BE2C (cell line): ENCODE measurements around the gene DPEP3.

Experiments
- DNase-seq: peaks from one replicate; pipeline ENCODE4 v3.0.0-alpha.2; 2020
- H3K27me3 ChIP-seq: fragments of 250-450 bp; sonication (Bioruptor Pico); 2 replicates; pipeline ENCODE4 v1.5.1; 2020; ENCODE audit warnings: mild to moderate bottlenecking
- H3K36me3 ChIP-seq: fragments of 250-450 bp; sonication (Bioruptor Pico); 2 replicates; pipeline ENCODE4 v1.5.1; 2020; ENCODE audit warnings: mild to moderate bottlenecking
- H3K4me1 ChIP-seq: fragments of 250-450 bp; sonication (Bioruptor Pico); 2 replicates; pipeline ENCODE4 v1.5.1; 2020
- H3K4me3 ChIP-seq: 2 replicates; pipeline ENCODE4 v1.5.1; 2011; ENCODE audit warnings: low read depth, low read length
- H3K9me3 ChIP-seq: fragments of 250-450 bp; sonication (Bioruptor Pico); 2 replicates; pipeline ENCODE4 v1.5.1; 2020
- TF ChIP-seq, protein P1 (sequence below): IDR thresholded peaks from 2 replicates; pipeline ENCODE4 v1.5.1; 2012; ENCODE audit warnings: mild to moderate bottlenecking, low read depth, low read length

DPEP3 gene

DNA sequence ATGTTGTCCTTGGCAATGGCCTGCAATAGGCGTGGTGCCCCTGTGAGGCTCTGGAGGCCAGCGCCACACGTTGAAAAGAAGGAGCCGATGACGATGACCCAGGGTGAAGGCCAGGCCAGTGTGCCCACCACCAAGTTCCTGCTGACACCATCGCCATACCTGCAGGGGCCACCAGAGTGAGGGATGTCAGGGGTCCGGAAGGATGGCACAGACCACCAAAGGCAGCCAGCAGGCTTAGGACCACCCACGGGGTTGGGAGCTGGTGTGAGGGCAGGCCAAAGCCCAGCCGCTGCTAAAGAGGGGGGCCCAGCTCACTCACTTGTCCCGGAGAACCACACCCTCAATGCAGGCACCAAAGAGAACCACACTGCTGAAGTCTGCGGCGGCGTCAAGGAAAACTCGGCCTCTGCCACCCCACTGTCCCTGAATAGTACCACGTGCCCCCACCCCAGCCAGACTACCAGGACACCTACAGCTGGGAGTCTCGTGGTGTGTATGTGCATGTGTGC is 29.9 kb downstream of the DPEP3 start:
- no peaks in the 10 kb centered on the region for H3K27me3 ChIP-seq
- H3K4me1 ChIP-seq = peaks cover 9% of the 10 kb centered on the region
- H3K4me3 ChIP-seq = no peak overlapping the region
- H3K9me3 ChIP-seq = no peaks in the 10 kb centered on the region
- DNase-seq = no peak
- H3K36me3 ChIP-seq = no peaks in the 10 kb centered on the region
- TF ChIP-seq, protein P1, sequence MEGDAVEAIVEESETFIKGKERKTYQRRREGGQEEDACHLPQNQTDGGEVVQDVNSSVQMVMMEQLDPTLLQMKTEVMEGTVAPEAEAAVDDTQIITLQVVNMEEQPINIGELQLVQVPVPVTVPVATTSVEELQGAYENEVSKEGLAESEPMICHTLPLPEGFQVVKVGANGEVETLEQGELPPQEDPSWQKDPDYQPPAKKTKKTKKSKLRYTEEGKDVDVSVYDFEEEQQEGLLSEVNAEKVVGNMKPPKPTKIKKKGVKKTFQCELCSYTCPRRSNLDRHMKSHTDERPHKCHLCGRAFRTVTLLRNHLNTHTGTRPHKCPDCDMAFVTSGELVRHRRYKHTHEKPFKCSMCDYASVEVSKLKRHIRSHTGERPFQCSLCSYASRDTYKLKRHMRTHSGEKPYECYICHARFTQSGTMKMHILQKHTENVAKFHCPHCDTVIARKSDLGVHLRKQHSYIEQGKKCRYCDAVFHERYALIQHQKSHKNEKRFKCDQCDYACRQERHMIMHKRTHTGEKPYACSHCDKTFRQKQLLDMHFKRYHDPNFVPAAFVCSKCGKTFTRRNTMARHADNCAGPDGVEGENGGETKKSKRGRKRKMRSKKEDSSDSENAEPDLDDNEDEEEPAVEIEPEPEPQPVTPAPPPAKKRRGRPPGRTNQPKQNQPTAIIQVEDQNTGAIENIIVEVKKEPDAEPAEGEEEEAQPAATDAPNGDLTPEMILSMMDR = no peak

DNA sequence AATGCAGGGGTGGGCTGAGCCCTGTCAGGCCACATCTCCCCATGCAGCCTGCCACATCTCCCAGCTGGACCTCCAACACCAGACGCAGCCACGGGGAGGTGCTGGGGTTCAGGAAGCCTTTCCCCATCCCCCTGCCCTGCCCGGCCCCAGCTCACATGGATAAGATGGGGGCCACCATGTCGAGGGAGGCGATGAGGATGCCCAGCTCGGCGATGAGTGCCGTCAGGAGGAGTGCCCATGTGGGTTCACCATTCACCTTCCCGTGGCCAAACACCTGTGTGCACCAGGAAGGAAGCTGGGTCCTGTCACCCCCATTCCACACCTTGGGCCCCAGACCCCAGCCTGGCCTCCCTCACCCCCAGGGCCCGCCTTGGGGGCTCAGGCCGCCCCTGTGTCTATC is 30.7 kb downstream of the DPEP3 start:
- H3K9me3 ChIP-seq = no peaks in the 10 kb centered on the region
- peak; percentile 8 for DNase-seq
- TF ChIP-seq, protein P1 = no peak
- peaks cover 9% of the 10 kb centered on the region for H3K4me1 ChIP-seq
- H3K27me3 ChIP-seq = no peaks in the 10 kb centered on the region
- H3K36me3 ChIP-seq = no peaks in the 10 kb centered on the region
- no peak overlapping the region for H3K4me3 ChIP-seq

GRCh38 chr16:67948015-67948414 is 32.3 kb downstream of the DPEP3 start:
- H3K36me3 ChIP-seq = no peaks in the 10 kb centered on the region

DNA sequence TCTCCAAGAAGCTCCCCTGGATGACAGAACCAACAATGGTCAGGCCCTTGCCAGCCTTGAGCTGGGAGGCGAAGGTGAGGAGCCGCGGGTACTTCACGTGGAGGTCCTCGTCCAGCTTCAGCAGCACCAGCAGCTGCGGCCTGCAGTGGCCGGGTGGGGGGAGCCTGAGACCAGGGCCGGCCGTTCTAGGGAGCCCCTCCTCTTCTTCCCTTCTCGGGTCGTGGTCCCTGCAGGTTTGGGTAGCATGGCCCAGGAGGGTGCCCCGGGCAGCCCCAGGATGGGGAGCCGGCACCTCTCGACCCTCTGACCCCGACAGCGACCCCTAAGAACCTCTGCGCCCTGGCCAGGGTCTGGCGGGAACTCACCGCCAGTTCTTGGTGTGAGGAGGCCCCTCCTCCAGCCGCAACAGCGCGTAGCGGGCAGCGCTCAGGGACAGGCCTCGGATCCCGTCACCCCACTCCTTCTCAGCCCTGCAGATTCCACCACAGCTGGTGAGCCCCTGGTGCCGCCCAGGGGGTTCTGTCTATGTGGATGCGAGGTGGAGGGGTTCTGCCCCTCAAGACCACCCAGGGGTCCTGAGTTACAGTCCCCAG is 33.2 kb downstream of the DPEP3 start:
- TF ChIP-seq, protein P1 = no peak
- H3K36me3 ChIP-seq = no peaks in the 10 kb centered on the region
- DNase-seq = peak; percentile 7
- no peaks in the 10 kb centered on the region for H3K9me3 ChIP-seq
- peaks cover 12% of the 10 kb centered on the region for H3K4me1 ChIP-seq
- H3K27me3 ChIP-seq = no peaks in the 10 kb centered on the region
- H3K4me3 ChIP-seq = no peak overlapping the region

More at GRCh38 chr16:67948015-67948414, 32.3 kb downstream of the DPEP3 start:
- DNase-seq = peak; percentile 16
- Histone ChIP-seq H3K9me3 (no peaks in the 10 kb centered on the region), H3K27me3 (no peaks in the 10 kb centered on the region), H3K4me3 (no peak overlapping the region), H3K4me1 (peaks cover 9% of the 10 kb centered on the region)
- TF ChIP-seq, protein P1 = no peak

- no peaks in the 10 kb centered on the region for H3K9me3 ChIP-seq
- H3K36me3 ChIP-seq = no peaks in the 10 kb centered on the region
- TF ChIP-seq, protein P1 = no peak
- DNase-seq = no peak
- peaks cover 8% of the 10 kb centered on the region for H3K4me1 ChIP-seq
- H3K27me3 ChIP-seq = no peaks in the 10 kb centered on the region
- no peak overlapping the region for H3K4me3 ChIP-seq
Observed at GRCh38 chr16:67946128-67946569, 34.1 kb downstream of the DPEP3 start.

- DNase-seq = no peak
- H3K36me3 ChIP-seq = no peaks in the 10 kb centered on the region
Observed at GRCh38 chr16:67945392-67945933, 34.8 kb downstream of the DPEP3 start.

More at GRCh38 chr16:67945392-67945933, 34.8 kb downstream of the DPEP3 start:
- Histone ChIP-seq H3K9me3 (no peaks in the 10 kb centered on the region), H3K27me3 (no peaks in the 10 kb centered on the region), H3K4me3 (no peak overlapping the region), H3K4me1 (peaks cover 7% of the 10 kb centered on the region)
- TF ChIP-seq, protein P1 = no peak
